Measurements from ENCODE around the gene IGSF5. TPM values are rescaled to one million over a fixed set of nuclear protein-coding genes. Genes with fewer than 3 reads are reported as not detected.

Gene IGSF5
- total and polyA plus RNA-seq, 2 of the 4 experiments (the other 2 are of a cell fraction): not detected

DNA sequence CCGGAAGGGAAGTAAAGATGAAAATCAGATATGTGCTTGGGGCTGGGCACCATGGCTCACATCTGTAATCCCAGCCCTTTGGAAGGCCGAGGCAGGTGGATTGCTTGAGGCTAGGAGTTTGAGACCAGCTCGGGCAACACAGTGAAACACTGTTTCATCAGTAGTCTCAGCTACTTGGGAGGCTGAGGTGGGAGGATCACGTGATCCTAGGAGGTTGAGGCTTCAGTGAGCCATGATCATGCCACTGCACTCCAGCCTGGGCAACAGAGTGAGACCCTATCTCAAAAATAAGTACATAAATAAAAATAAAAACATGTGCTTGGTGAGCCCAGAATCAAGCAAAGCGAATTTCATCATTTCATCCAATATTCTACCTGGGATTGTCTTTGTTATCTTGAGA lies 98.9 kb downstream of the IGSF5 start:
- Histone ChIP-seq H3K23ac (ENCODE audit: low read depth, low read length) (no peak overlapping the region), H3K4ac (ENCODE audit: low read depth, low read length) (no peak overlapping the region), H2AK9ac (replicated peaks; ENCODE audit: low read depth, low read length, poor library complexity) (no peak overlapping the region), H4K20me1 (ENCODE audit: insufficient read depth, low read length) (no peaks in the 10 kb centered on the region), H3K27me3 (ENCODE audit: control insufficient read depth, insufficient read depth, low read length) (no peaks in the 10 kb centered on the region), H4K5ac (ENCODE audit: low read depth, low read length) (no peak overlapping the region), H4K91ac (ENCODE audit: insufficient read depth, low read depth, low read length) (no peak overlapping the region), H2BK5ac (ENCODE audit: low read depth, low read length, poor library complexity, severe bottlenecking) (no peak overlapping the region), H2BK20ac (ENCODE audit: low read depth, low read length) (no peak overlapping the region), H3K56ac (ENCODE audit: extremely low read depth, insufficient read depth, low read length) (no peak overlapping the region), H4K8ac (ENCODE audit: low read depth in 2 of 2, low read length in 2 of 2) (no peak overlapping the region), H3K4me2 (ENCODE audit: low read depth, low read length) (no peak overlapping the region), H2AFZ (replicated peaks; ENCODE audit: low read length, poor library complexity) (no peak overlapping the region), H3K79me1 (ENCODE audit: low read depth in 1 of 2, low read length in 2 of 2) (no peaks in the 10 kb centered on the region), H3K18ac (ENCODE audit: low read depth, low read length) (no peak overlapping the region), H2AK5ac (ENCODE audit: low read depth, low read length) (no peak overlapping the region), H3K9ac (ENCODE audit: low read depth, low read length) (no peak overlapping the region), H3K27ac (ENCODE audit: insufficient read depth, low read length) (no peak overlapping the region), H3K9me1 (ENCODE audit: insufficient read depth, low read length) (no peaks in the 10 kb centered on the region), H3K9me3 (ENCODE audit: control insufficient read depth, insufficient read depth, low read length) (peaks cover 41% of the 10 kb centered on the region), H3K4me1 (ENCODE audit: control insufficient read depth, insufficient read depth, low read length) (no peaks in the 10 kb centered on the region), H3K14ac (replicated peaks; ENCODE audit: low read depth, low read length) (no peak overlapping the region), H2BK120ac (ENCODE audit: low read depth, low read length) (no peak overlapping the region), H2BK15ac (ENCODE audit: low read depth, low read length) (no peak overlapping the region), H3K4me3 (ENCODE audit: insufficient read depth, low read depth, low read length) (no peak overlapping the region), H3K36me3 (ENCODE audit: control insufficient read depth, insufficient read depth, low read length) (no peaks in the 10 kb centered on the region)
- ChIA-PET CTCF (no interaction called here), POLR2A (ENCODE audit: unreplicated experiment) (no interaction called here)
- WGBS, 2 experiments (ENCODE audit: extremely low coverage in 2 of 2, insufficient read length in 1 of 2): no CpG with 5 or more reads among the region's 5 CpGs
- DNase-seq: no peak
- dilution Hi-C loops (cut with HindIII; ENCODE audit: low sequenced_read_pairs, unreplicated experiment): no loop called here
- intact Hi-C loops (cut with micrococcal nuclease): no loop called here
- no peak for ATAC-seq (ENCODE audit: low read depth)
- no TSS peak for BruUV-seq (replicated peaks)
- in situ Hi-C loops (cut with MboI; ENCODE audit: low sequenced_read_pairs): no loop called here
- TF ChIP-seq CTCF (conservative IDR thresholded peaks at IDR 0.05; ENCODE audit: low read depth, low read length) (no peak), NFE2L2 (IDR thresholded peaks at IDR 0.05; ENCODE audit: low read depth, low read length) (no peak), MAZ (IDR thresholded peaks at IDR 0.05; ENCODE audit: borderline replicate concordance, low read depth, low read length) (no peak), CEBPB (IDR thresholded peaks at IDR 0.05; ENCODE audit: low read depth, low read length) (no peak), RAD21 (IDR thresholded peaks at IDR 0.05; ENCODE audit: low read length) (no peak), RCOR1 (IDR thresholded peaks at IDR 0.05; ENCODE audit: insufficient replicate concordance, low read length) (no peak)
- TF ChIP-seq, protein P1, sequence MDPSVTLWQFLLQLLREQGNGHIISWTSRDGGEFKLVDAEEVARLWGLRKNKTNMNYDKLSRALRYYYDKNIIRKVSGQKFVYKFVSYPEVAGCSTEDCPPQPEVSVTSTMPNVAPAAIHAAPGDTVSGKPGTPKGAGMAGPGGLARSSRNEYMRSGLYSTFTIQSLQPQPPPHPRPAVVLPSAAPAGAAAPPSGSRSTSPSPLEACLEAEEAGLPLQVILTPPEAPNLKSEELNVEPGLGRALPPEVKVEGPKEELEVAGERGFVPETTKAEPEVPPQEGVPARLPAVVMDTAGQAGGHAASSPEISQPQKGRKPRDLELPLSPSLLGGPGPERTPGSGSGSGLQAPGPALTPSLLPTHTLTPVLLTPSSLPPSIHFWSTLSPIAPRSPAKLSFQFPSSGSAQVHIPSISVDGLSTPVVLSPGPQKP (IDR thresholded peaks at IDR 0.05; ENCODE audit: borderline replicate concordance, low read depth, low read length): no peak

All from IMR-90 (cell line).